Muscle of arm (tissue), 12 donors: ENCODE data around the gene ODAD4. TPM values are rescaled to one million over a fixed set of nuclear protein-coding genes. Genes with fewer than 3 reads are reported as not detected.

Source experiments
- DNase-seq: peaks from one replicate; pipeline ENCODE4 v3.0.0-alpha.2; 2013
- polyA plus RNA-seq, 12 donors: library from polyadenylated mRNA; unstranded; fragments of 120-200 nt; gene quantifications; one replicate each; pipeline ENCODE4 v1.2.1, GENCODE V29; 2013; ENCODE audit not compliant: insufficient read length in 12 of 12

ODAD4 gene
- polyA plus RNA-seq, 12 donors: 0.49 to 1.5 (median 0.82) TPM; not detected in 2

- DNase-seq: no peak
Measured at GRCh38 chr17:41941168-41941567, 10.8 kb downstream of the ODAD4 start.

DNA sequence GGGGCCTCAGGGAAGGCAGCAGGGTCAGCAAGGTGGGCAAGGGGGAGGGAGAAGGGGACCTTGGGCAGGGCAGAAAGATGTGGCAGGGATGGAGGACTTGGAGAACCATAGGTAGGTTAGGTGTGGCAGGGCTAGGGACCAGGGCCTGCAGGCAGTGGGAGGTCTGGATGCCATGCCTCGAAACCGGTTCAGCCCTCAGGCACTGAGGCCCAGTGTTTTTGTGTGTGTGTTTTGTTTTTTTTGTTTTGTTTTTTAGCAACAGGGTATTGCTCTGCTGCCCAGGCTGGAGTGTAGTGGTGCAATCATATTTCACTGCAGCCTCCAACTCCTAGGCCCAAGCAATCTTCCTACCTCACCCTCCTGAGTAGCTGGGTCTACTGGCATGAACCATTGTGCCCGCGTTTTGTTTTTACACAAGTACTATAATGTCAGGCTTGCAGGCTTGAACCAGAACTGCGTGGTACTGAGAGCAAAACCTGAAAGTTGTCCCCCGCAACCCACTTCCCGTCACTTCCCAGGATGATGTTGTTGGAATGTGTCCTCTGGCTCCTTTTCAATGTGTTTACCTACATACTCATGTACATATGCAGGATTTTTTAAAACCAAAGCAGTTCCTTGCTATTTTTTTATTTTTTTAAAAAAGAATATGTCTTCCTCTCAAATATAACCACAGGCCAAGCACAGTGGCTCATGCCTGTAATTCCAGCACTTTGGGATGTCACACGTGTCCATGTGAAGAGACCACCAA lies 12.4 kb downstream of the ODAD4 start:
- no peak for DNase-seq

DNA sequence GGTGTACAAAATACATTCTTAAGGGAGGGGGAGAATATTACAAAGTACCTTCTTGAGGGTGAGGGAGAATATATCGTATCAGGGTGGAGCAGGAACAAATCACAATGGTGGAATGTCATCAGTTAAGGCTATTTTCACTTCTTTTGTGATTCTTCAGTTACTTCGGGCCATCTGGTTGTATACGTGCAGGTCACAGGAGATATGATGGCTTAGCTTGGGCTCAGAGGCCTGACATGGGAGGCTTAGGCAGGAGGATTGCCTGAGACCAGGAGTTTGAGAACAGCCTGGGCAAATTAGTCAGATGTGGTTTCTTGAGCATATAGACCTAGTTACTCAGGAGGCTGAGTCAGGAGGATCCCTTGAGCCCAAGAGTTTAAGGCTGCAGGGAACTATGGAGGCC lies 13.1 kb downstream of the ODAD4 start:
- no peak for DNase-seq

DNA sequence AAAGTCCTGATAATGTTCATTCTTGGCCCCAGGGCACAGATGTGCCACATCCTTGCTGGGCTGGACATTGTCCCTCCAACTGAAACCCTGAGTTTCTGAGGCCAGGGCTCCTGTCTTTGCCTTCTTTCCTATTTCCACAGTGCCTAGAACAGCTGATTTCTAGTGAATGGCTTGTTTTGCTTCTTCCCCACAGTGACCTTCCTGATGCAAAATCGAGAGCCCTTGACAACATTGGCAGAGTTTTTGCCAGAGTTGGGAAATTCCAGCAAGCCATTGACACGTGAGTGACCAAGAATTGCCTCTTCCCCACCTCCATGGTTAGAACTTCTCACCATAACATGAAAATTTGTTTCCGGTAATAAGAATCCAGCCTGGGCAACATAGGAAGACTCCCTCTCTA lies 14.5 kb downstream of the ODAD4 start:
- no peak for DNase-seq

GRCh38 chr17:41948762-41949460 lies 18.5 kb downstream of the ODAD4 start:
- DNase-seq: no peak

DNA sequence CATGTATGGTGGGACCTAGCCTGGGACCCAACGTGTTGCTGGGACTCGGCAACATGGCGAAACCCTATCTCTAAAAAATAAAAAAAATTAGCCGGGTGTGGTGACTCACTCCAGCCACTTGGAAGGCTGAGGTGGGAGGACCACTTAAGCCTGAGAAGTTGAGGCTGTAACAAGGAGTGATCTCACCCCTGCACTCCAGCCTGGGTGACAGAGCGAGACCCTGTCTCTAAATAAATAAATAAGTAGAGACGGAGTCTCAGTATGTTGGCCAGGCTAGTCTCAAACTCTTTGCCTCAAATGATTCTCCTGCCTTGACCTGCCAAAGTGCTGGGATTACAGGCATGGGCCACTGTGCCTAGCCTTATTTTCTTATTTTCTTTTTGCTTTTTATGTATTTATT lies 26.1 kb downstream of the ODAD4 start:
- DNase-seq: no peak

DNA sequence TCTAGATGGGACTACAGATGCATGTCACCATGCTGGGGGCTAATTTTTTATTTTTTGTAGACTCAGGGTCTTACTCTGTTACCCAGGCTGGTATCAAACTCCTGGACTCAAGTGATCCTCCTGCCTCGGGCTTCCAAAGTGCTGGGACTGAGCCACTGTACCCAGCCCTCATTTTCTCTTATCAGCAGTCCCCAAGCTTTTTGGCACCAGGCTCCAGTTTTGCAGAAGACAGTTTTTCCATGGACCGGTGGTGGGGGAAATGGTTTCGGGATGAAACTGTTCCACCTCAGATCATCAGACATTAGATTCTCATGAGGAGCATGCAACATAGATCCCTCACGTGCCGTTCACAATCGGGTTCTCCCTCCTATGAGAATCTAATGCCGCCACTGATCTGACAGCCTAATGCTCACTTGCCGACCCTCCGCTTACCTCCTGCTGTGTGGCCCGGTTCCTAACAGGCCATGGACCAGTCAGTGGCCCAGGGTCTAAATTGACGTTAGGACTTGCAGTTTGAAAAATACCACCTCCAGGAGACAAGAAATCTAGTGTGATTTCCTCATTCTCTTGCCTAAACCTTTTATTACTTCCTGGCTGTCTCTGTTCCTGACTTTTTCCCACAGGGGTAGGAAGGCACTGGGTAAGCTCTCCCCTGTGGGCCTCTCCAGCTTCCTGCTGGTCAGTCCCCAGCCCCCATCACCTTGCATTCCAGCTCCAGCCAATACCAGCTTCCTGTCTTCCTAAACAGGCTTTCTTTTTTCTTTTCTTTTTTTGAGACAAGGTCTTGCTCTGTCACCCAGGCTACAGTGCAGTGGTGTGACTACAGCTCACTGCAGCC lies 26.8 kb downstream of the ODAD4 start:
- no peak for DNase-seq

DNA sequence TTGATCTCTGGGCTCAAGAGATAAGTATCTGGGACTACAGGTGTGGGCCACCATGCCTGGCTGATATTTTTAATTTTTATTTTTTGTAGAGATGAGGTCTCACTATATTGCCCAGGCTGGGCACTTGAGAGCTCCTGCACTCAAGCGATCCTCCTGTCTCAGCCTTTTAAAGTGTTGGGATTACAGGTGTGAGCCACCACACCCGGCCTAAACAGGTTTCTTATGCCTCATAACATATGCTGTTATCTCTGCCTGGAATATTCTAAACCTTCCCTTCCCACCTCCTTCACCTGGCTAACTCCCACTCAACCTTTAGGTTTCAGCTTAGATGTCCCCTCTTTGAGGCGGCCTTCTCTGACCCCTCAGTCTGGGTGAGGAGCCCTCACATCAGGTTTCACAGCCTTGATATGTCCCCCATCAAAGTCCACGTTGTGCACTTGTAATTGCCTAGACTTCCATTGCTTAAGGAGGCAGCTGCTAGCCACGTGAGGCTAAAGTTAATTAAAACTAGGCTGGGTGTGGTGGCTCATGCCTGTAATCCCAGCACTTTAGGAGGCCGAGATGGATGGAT lies 27.5 kb downstream of the ODAD4 start:
- no peak for DNase-seq

DNA sequence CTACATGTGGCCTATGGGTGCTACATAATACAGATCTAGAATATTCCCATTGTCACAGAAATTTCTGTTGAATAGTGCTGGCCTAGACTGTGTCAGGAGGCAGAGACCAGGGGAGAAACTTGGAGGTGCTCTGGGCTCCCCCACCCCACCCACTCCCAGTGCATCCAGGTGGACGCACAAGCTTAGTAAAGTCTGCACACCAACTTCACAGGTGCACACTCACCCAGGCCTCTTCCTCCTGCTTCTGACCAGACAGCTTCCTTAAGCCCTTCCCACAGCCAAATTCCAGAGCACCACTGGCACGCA lies 28.6 kb downstream of the ODAD4 start:
- DNase-seq: no peak

DNA sequence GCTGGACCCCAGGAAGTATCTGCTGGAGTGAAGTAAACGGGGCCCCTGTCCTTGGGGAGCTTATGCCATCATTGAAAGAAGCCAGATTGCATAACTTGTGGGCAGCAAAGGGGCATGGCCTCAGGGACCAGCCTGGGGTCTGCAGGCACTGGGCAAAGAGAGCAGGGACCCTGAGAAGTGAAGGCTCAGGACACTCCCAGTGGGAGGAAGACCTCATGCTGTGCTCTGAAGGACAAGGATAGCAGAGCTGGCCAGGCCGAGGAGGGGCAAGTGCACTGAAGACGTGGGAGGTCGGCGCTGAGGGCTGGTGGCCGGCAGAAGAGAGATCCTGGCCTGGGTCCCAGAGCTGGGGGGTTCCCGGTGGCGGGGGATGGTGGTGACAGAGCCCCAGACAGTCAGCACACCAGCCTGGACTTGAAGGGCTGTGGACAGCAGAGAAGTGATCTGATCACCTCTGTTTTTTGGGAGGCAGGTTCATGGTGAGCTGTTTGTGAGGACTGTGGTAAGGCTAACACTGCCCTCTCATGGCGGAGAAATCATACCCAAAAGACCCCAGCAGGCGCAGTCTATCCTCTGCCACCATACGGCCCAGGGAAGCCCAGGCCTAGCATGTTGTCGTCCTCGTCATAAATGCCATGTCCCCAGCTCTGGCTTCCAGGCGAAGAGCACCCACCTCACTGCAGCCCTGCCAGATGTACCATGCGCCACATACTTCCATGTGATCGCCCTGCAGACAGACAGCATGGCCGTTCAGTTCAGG lies 29.1 kb downstream of the ODAD4 start:
- DNase-seq: peak; percentile 32

DNA sequence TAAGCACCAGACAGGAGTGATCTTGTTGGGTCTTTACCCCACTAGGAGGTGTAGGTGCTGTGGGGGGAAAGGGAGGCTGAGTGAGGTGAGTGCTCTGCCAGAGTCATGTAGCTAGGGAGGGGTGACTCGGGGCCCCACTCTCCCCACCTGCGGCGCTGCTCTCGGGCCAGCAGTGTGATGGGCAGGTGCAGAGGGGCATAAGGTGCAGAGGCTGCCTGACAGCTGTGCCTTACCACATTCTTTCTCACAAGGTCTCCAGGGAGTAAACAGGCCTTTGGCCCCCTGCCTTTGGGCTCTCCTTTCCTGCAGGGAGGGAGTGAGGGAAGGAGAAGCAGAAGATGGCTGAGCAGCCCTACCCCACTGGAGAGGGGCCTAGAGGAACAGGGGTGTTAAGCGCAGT lies 31.7 kb downstream of the ODAD4 start:
- DNase-seq: no peak

GRCh38 chr17:41962768-41963434 lies 32.5 kb downstream of the ODAD4 start:
- DNase-seq: peak; percentile 84

DNA sequence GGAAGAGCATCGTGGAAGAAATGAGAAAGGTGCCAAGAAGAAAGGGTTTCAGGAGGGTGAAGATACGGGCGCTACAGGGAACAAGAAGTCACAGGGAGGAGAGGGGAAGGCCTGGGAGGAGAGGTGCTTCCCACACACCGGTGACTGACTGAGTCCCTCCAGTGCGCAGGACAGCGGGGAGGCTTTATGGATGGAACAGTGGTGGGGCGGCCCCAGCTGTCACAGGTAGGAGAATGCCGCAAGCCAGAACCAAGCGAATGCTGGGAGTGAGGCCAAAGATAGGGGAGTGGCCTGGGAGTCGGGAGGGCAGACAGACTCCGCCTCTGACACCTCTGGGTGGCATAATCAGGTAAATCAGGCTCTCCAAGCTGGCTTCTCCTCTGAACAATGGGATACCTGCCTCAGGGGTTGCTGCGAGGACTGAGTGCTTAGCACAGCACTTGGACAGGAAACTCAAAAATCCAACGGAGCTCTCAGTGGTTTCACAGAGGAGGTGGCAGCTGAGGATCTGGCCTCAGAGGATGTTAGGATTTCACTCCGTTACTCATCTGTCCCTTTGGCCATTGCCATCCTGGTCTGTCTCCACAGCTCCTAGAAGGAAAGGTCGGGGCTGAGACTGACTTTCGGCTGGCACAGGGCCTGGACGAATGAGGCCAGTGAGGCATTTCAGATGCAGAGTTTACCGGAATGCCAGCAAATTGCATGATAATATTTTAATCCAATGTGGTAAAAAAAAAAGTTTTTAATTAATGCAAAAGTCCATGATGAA lies 35.5 kb downstream of the ODAD4 start:
- peak; percentile 26 for DNase-seq

- peak; percentile 92 for DNase-seq
Measured at GRCh38 chr17:41966463-41967140, 36.2 kb downstream of the ODAD4 start, which contains the start of gene CNP. CNP (plus strand) TSS chr17:41966795; CDS start chr17:41966885, 90 bp downstream.

DNA sequence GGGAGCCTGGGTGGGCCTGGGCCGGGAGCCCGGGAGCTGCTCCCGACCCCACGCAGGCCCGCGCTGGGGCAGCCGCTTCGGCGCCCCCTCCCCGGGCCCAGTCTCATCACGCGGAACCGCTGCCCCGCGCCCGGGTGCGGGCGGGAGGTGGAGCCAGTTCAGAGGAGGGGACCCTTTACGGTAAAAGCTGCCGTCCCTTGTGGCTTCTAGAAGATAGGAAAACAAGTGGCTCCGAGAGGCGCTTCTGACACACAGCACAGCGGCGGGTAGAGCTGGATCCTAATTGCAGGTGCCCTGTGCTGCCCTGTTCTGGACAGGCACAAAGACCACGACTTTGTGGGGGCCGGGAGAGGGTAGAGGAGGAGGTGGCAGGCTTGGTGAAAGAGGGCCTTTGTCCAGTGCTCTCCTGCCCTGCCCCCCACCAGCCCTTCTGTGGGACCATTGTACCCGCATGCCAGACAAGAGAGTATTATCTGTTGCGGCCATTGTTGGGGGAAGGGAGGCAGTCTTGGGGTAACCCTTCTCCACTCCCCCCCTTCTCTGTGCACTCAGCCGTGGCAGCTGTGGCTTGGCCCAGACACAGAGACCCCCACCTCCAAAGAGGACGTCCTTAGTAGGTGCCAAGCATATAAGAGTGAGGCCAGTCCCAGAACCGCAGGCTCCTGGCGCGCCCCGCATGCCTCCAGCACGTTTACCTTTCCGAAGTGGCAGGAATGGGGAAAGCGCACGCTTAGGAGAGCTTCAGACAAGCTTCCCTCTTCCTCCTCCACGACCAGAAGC lies 36.9 kb downstream of the ODAD4 start:
- DNase-seq: no peak

GRCh38 chr17:41967921-41968578 lies 37.6 kb downstream of the ODAD4 start:
- no peak for DNase-seq

DNA sequence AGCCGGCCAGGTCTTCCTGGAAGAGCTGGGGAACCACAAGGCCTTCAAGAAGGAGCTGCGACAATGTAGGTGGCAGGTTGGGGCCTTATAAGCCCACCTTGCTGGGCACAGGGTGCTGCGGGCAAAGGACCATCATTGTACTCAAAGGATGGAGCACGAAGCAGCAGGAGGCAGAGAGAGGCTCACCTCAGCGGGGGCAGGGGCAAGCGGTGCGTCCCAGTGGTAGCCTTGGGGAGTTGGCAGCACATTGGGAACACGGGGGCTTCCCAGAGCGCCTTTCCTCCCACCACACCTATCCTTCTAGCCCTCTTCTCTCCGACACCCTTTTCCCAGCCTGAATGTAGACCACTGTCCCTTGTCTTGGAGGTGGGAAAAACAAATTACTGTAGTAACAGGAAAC lies 38.3 kb downstream of the ODAD4 start:
- DNase-seq: no peak

- no peak for DNase-seq
Measured at GRCh38 chr17:41970901-41971331, 40.5 kb downstream of the ODAD4 start.
